IPS-20b (cell line): ENCODE data around the gene SON.
A peak's percentile ranks its signal among the peaks of the same experiment; 100 is the strongest.
"Not testable (repeated sequence)": the region's sequence is repeated elsewhere in the genome, so short reads cannot be mapped to it uniquely, and the experiment has no call there.

Experiments
- H3K27ac ChIP-seq: one replicate; pipeline ENCODE4 v1.5.1; 2013; ENCODE audit warnings: low read length
- H3K27me3 ChIP-seq: 2 replicates; pipeline ENCODE4 v1.6.1; 2013; ENCODE audit warnings: mild to moderate bottlenecking, low read length, inconsistent platforms; ENCODE audit not compliant: insufficient read depth
- H3K36me3 ChIP-seq: 2 replicates; pipeline ENCODE4 v1.6.1; 2013; ENCODE audit warnings: low read depth, mild to moderate bottlenecking, inconsistent platforms, low read length, moderate library complexity; ENCODE audit not compliant: insufficient read depth
- H3K4me1 ChIP-seq: 2 replicates; pipeline ENCODE4 v1.6.1; 2013; ENCODE audit warnings: mild to moderate bottlenecking, control low read depth, inconsistent platforms, low read length, moderate library complexity; ENCODE audit not compliant: insufficient read depth
- H3K4me3 ChIP-seq: 2 replicates; pipeline ENCODE4 v1.5.1; 2013; ENCODE audit warnings: mild to moderate bottlenecking, low read length, inconsistent platforms
- H3K9ac ChIP-seq: 2 replicates; pipeline ENCODE4 v1.6.1; 2013; ENCODE audit warnings: low read depth, mild to moderate bottlenecking, inconsistent platforms, low read length, moderate library complexity
- H3K9me3 ChIP-seq: 2 replicates; pipeline ENCODE4 v1.6.1; 2013; ENCODE audit warnings: mild to moderate bottlenecking, low read depth, low read length, inconsistent platforms; ENCODE audit not compliant: insufficient read depth

Gene SON

DNA sequence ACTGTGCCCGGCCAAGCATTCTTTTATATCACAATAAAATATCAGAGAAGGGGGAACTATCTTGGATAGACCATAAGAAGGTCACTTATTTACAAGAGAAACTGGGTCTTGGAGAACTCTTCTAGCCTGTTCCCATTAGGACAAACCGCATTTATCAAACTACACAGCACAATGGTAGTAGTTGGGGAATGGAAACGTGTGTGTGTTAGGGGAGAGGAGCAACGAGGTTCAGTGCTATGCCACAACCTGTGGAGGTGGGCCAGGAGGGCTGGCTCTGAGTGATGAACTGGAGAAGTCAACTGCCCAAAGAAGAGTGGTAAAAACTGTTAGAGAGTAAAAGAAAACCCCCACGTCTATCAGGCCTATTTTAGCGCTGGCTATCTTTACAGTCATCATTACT lies 44.1 kb downstream of the SON start:
- no peak overlapping the region for H3K27ac ChIP-seq
- H3K4me1 ChIP-seq, result peaks cover 4% of the 10 kb centered on the region; the same call in 1 of the 2 replicates
- H3K9me3 ChIP-seq, result no peaks in the 10 kb centered on the region
- no peaks in the 10 kb centered on the region for H3K27me3 ChIP-seq
- peak overlapping the region; percentile 89 for H3K4me3 ChIP-seq
- H3K36me3 ChIP-seq, result peaks cover 37% of the 10 kb centered on the region
- peak overlapping the region; percentile 11; the same call in 1 of the 2 replicates for H3K9ac ChIP-seq

DNA sequence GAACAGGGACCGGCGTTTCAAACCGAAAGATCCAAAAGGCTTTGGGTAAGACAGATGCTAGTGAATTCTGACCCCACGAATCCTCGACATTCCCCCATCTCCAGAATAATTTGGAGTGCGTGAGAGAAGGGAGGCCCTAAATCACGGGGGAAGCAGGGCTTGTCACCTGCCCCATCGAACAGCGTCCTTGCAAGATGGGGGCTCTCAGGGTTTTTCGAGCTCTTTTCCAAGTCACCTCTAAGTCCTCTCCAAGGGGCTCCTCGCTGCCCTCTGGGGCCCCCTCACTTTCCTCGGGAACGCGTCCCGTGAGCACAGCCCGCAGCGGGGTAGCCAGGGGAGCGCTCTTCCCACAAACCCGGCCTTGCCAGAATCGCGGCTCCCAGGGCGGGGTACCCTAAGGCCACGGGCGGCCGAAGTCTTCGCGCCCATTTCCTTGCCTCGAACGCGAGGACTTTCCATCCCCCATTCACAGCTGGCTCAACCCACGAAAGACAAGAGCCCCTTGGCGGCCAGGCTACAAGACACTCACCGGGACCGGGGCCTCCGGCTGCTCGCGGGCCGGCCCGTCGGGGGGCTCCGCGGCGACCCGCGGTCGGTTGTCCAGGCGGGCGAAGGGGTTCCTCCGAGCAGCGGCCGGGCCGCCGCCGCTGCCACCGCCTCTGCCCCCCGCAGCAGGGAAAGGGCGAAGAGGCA lies 45.1 kb downstream of the SON start:
- H3K27ac ChIP-seq, result no peak overlapping the region
- peaks cover 29% of the 10 kb centered on the region for H3K36me3 ChIP-seq
- H3K4me3 ChIP-seq, result peak overlapping the region; percentile 89
- H3K9me3 ChIP-seq, result no peaks in the 10 kb centered on the region
- H3K4me1 ChIP-seq, result peaks cover 4% of the 10 kb centered on the region; the same call in 1 of the 2 replicates
- peak overlapping the region; percentile 86 for H3K9ac ChIP-seq
- no peaks in the 10 kb centered on the region for H3K27me3 ChIP-seq

DNA sequence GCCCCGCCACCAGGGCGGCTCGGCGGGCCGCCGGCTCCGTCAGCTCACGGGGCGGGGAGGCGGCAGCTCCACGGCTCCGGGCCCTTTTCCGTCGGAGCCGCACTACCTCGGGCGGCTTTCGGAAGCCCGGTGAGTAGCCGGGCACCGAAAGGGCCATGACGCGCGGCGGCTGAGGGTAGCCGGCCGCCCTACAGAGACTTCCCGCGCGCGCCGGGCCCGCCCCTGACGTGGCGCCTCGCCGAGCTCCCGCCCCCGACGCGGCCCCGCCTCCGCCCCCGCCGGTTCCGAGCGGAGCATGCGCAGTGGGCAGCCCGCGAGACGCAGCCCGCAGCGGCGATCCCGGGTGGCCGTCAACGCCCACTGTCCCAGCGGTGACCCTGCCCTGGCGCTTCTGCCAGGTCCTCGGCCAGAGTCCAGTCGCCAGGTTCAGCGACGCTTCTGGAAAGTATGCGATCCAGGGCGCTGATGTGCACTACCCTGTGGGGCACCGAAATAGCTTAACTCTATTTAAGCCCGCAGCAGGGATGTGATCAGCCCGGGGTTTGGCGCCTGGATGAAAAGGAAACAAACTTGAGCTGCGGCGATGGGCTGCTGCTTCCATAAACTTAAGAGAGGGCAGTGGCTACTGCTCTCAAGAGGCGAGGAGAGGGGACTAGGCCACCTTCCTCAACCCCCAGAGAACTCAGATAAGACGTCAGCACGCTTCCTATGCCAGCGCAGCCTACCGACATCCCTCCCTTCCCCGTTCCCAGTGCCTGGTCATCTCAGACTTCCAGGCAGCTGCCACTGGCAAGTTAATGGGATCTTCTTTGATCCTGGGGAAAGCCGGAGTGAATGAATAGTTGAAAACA lies 45.9 kb downstream of the SON start, which contains the start of gene DONSON:
TSS of gene DONSON (minus strand) at position 200 of the 851 bp plus-strand sequence. CDS start at position 157, 43 bp downstream.
- no peaks in the 10 kb centered on the region for H3K9me3 ChIP-seq
- peaks cover 4% of the 10 kb centered on the region; the same call in 1 of the 2 replicates for H3K4me1 ChIP-seq
- peak within 1 kb of the TSS; percentile 86 for H3K9ac ChIP-seq
- H3K27ac ChIP-seq, result no peak within 1 kb of the TSS
- H3K4me3 ChIP-seq, result peak within 1 kb of the TSS; percentile 89
- no peaks in the 10 kb centered on the region for H3K27me3 ChIP-seq
- H3K36me3 ChIP-seq, result peaks cover 22% of the 10 kb centered on the region

DNA sequence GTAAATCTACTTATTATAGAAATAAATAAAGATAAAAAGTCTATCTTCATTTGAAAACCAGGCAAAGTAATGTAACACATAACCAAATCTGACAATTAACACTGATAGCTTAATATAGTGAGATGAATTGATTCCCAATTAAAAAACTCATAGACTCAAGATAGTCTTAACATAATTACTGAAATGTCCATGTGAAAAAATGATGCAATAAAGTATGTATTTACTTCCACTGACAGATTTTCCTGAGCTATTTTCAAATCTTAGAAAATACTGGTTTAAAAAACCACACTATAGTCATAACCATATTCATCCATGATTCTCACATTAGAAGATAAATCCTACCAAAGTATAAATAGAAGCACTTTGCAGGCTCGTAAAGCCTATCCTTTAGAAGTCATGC lies 55.2 kb downstream of the SON start:
- Histone ChIP-seq H3K9me3 (no peaks in the 10 kb centered on the region), H3K36me3 (peaks cover 61% of the 10 kb centered on the region), H3K4me3 (no peak overlapping the region), H3K27ac (no peak overlapping the region), H3K4me1 (no peaks in the 10 kb centered on the region), H3K27me3 (no peaks in the 10 kb centered on the region), H3K9ac (no peak overlapping the region)

- Histone ChIP-seq H3K4me3 (no peak overlapping the region), H3K9me3 (no peaks in the 10 kb centered on the region), H3K4me1 (no peaks in the 10 kb centered on the region), H3K9ac (no peak overlapping the region), H3K27me3 (no peaks in the 10 kb centered on the region), H3K27ac (no peak overlapping the region), H3K36me3 (peaks cover 20% of the 10 kb centered on the region; the same call in 1 of the 2 replicates)
Observed at GRCh38 chr21:33608559-33608958, 65.7 kb downstream of the SON start.

DNA sequence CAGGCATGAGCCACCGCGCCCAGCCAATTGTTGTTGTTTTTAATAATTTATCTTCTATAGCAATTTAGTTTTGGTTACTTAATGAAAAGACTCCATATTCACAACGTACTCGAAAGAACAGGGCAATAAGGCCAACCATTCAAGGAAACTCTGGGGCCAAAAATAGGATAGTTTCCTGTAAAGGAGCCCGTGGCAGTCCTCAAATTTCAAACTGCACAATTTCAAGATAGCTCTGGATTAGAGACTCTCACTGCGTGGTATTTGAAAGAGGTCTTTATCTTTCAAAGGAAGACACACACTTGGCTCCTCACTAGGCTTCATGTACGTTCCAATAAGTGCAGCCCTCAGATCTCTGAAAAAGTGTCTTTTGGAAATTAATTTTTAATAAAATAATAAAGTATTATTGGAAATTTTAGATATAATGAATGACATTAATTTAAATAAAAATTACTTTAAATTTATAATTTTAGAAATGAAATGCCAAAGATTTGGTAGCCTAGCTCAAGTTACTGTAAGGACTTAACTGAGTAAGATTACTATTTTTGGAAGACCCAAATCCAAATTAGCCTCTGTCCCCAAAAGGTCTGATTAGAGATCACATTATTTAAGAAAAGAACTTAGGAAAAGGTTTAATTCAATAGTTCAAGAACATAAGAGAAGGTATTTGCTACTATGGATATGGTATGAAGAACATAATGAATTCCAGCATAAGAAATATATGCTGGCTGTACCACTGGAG lies 68.3 kb downstream of the SON start:
- Histone ChIP-seq H3K9me3 (no peaks in the 10 kb centered on the region), H3K27me3 (no peaks in the 10 kb centered on the region), H3K9ac (no peak overlapping the region), H3K4me1 (no peaks in the 10 kb centered on the region), H3K36me3 (peaks cover 21% of the 10 kb centered on the region; the same call in 1 of the 2 replicates), H3K27ac (no peak overlapping the region), H3K4me3 (no peak overlapping the region)

DNA sequence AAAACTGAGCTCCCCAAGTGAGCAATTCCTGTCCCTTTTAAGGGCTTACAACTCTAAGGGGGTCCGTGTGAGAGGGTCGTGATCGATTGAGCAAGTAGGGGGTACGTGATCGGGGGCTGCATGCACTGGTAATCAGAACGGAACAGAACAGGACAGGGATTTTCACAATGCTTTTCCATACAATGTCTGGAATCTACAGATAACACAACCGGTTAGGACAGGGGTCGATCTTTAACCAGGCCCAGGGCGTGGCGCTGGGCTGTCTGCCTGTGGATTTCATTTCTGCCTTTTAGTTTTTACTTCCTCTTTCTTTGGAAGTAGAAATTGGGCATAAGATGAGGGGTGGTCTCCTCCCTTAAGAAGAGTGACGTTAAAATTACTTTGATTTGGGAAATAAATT lies 74.7 kb downstream of the SON start:
- 0 out of 2 replicates have a peak, but pooled peaks cover 11% of the 10 kb centered on the region for H3K36me3 ChIP-seq
- H3K4me3 ChIP-seq, H3K9me3 ChIP-seq, H3K9ac ChIP-seq, H3K27me3 ChIP-seq, H3K27ac ChIP-seq: not testable (repeated sequence)
- peaks cover 15% of the 10 kb centered on the region for H3K4me1 ChIP-seq

- Histone ChIP-seq H3K4me1 (peaks cover 16% of the 10 kb centered on the region), H3K9ac (no peak overlapping the region), H3K27me3 (no peaks in the 10 kb centered on the region), H3K9me3 (no peaks in the 10 kb centered on the region), H3K4me3 (no peak overlapping the region), H3K27ac (no peak overlapping the region), H3K36me3 (peaks cover 5% of the 10 kb centered on the region)
Observed at GRCh38 chr21:33618407-33618806, 75.6 kb downstream of the SON start.

- no peak overlapping the region for H3K27ac ChIP-seq
- peaks cover 6% of the 10 kb centered on the region for H3K36me3 ChIP-seq
- H3K4me3 ChIP-seq, result no peak overlapping the region
- no peak overlapping the region for H3K9ac ChIP-seq
- H3K27me3 ChIP-seq, result no peaks in the 10 kb centered on the region
- H3K4me1 ChIP-seq, result peaks cover 16% of the 10 kb centered on the region
- no peaks in the 10 kb centered on the region for H3K9me3 ChIP-seq
Observed at GRCh38 chr21:33619726-33620125, 76.9 kb downstream of the SON start.

DNA sequence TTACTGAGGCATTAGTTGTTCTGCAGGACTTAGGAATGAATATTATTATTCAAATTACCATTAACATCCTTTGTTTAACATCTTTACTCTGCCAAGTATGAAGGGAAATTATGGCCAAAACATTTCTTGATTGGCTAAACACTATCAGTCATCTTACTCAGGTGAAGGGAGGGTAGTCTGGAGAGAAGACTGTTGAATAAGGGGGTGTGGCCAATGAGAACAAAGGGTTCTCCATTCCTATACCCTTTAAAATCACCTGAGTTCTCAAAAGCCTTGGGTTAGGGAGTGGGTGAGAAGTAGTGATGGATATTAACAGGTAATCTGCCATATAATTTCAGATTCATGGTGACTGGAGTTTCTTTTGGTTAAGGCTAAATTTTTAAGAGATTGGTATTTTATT lies 79.4 kb downstream of the SON start:
- Histone ChIP-seq H3K4me1 (peaks cover 16% of the 10 kb centered on the region), H3K9ac (no peak overlapping the region), H3K27me3 (no peaks in the 10 kb centered on the region), H3K4me3 (no peak overlapping the region), H3K9me3 (no peaks in the 10 kb centered on the region), H3K36me3 (peaks cover 6% of the 10 kb centered on the region), H3K27ac (no peak overlapping the region)

- H3K36me3 ChIP-seq, result peaks cover 14% of the 10 kb centered on the region
- not testable (repeated sequence) for H3K27ac ChIP-seq, H3K27me3 ChIP-seq, H3K4me1 ChIP-seq, H3K4me3 ChIP-seq, H3K9ac ChIP-seq, H3K9me3 ChIP-seq
Observed at GRCh38 chr21:33626151-33626550, 83.3 kb downstream of the SON start.
